Measurements from ENCODE around the gene SPECC1L. TPM values are rescaled to one million over a fixed set of nuclear protein-coding genes. Genes with fewer than 3 reads are reported as not detected.

SPECC1L gene
- total RNA-seq, 2 donors from 2014 or later = 32.7 to 38.9 TPM

- peak; percentile 48 to 56 for ATAC-seq
- DNase-seq (ENCODE audit: low spot score in 2 of 2) = no peak
- Mint-ChIP-seq H3K36me3 (no peaks in the 10 kb centered on the region), H3K27ac (peak overlapping the region; percentile 25 to 85), H3K9me3 (no peaks in the 10 kb centered on the region)
Observed at GRCh38 chr22:24324137-24324536, 53.5 kb downstream of the SPECC1L start.

- H3K9me3 Mint-ChIP-seq = no peaks in the 10 kb centered on the region
- peak; percentile 69 to 77 for ATAC-seq
- no peaks in the 10 kb centered on the region for H3K36me3 Mint-ChIP-seq
- no peak overlapping the region for H3K27ac Mint-ChIP-seq
- DNase-seq (ENCODE audit: low spot score in 2 of 2) = no peak
Observed at GRCh38 chr22:24325105-24325757, 54.6 kb downstream of the SPECC1L start.

GRCh38 chr22:24326266-24326665 is 55.6 kb downstream of the SPECC1L start:
- H3K36me3 Mint-ChIP-seq = no peaks in the 10 kb centered on the region

GRCh38 chr22:24327832-24328231 is 57.2 kb downstream of the SPECC1L start:
- Mint-ChIP-seq H3K27ac (no peak overlapping the region), H3K36me3 (no peaks in the 10 kb centered on the region), H3K9me3 (no peaks in the 10 kb centered on the region)
- no peak for ATAC-seq
- no peak for DNase-seq (ENCODE audit: low spot score in 2 of 2)

More at GRCh38 chr22:24326266-24326665, 55.6 kb downstream of the SPECC1L start:
- no peak overlapping the region for H3K27ac Mint-ChIP-seq
- H3K9me3 Mint-ChIP-seq = no peaks in the 10 kb centered on the region
- DNase-seq (ENCODE audit: low spot score in 2 of 2) (no peak), ATAC-seq (no peak)

GRCh38 chr22:24329453-24329852 is 58.8 kb downstream of the SPECC1L start:
- no peaks in the 10 kb centered on the region for H3K9me3 Mint-ChIP-seq
- no peak for DNase-seq (ENCODE audit: low spot score in 2 of 2)
- no peaks in the 10 kb centered on the region for H3K36me3 Mint-ChIP-seq
- H3K27ac Mint-ChIP-seq = peak overlapping the region in 1 of 2 donors; percentile 62
- no peak for ATAC-seq

- no peak for DNase-seq (ENCODE audit: low spot score in 2 of 2)
- H3K27ac Mint-ChIP-seq = no peak overlapping the region
- no peak for ATAC-seq
- H3K9me3 Mint-ChIP-seq = no peaks in the 10 kb centered on the region
- H3K36me3 Mint-ChIP-seq = peaks cover 0 to 9% of the 10 kb centered on the region in 2 donors
Observed at GRCh38 chr22:24330636-24331035, 60.0 kb downstream of the SPECC1L start.

- Mint-ChIP-seq H3K36me3 (peaks cover 0 to 9% of the 10 kb centered on the region in 2 donors), H3K9me3 (no peaks in the 10 kb centered on the region), H3K27ac (no peak overlapping the region)
- DNase-seq (ENCODE audit: low spot score in 2 of 2) (no peak), ATAC-seq (no peak)
Observed at GRCh38 chr22:24331468-24332440, 61.1 kb downstream of the SPECC1L start.

GRCh38 chr22:24333301-24333700 is 62.7 kb downstream of the SPECC1L start:
- peaks cover 0 to 9% of the 10 kb centered on the region in 2 donors for H3K36me3 Mint-ChIP-seq
- ATAC-seq (no peak), DNase-seq (ENCODE audit: low spot score in 2 of 2) (no peak)
- no peaks in the 10 kb centered on the region for H3K9me3 Mint-ChIP-seq
- H3K27ac Mint-ChIP-seq = no peak overlapping the region

- Mint-ChIP-seq H3K27ac (peak overlapping the region in 1 of 2 donors; percentile 22), H3K36me3 (peaks cover 0 to 9% of the 10 kb centered on the region in 2 donors)
Observed at GRCh38 chr22:24335496-24335895, 64.9 kb downstream of the SPECC1L start.

GRCh38 chr22:24337894-24338645 is 67.4 kb downstream of the SPECC1L start:
- ATAC-seq (no peak), DNase-seq (ENCODE audit: low spot score in 2 of 2) (no peak)
- Mint-ChIP-seq H3K36me3 (peaks cover 0 to 9% of the 10 kb centered on the region in 2 donors), H3K27ac (no peak overlapping the region), H3K9me3 (no peaks in the 10 kb centered on the region)

More at GRCh38 chr22:24335496-24335895, 64.9 kb downstream of the SPECC1L start:
- no peak for DNase-seq (ENCODE audit: low spot score in 2 of 2)
- ATAC-seq = no peak
- H3K9me3 Mint-ChIP-seq = no peaks in the 10 kb centered on the region

GRCh38 chr22:24338726-24339451 is 68.3 kb downstream of the SPECC1L start:
- Mint-ChIP-seq H3K9me3 (no peaks in the 10 kb centered on the region), H3K27ac (no peak overlapping the region), H3K36me3 (peaks cover 0 to 9% of the 10 kb centered on the region in 2 donors)
- DNase-seq (ENCODE audit: low spot score in 2 of 2) = no peak
- peak in 1 of 2 donors; percentile 78 for ATAC-seq

- H3K27ac Mint-ChIP-seq = no peak overlapping the region
- peaks cover 0 to 9% of the 10 kb centered on the region in 2 donors for H3K36me3 Mint-ChIP-seq
- H3K9me3 Mint-ChIP-seq = no peaks in the 10 kb centered on the region
- ATAC-seq = no peak
- no peak for DNase-seq (ENCODE audit: low spot score in 2 of 2)
Observed at GRCh38 chr22:24339452-24339747, 68.8 kb downstream of the SPECC1L start.

GRCh38 chr22:24341627-24342026 is 71.0 kb downstream of the SPECC1L start:
- no peak for ATAC-seq
- no peaks in the 10 kb centered on the region for H3K9me3 Mint-ChIP-seq
- DNase-seq (ENCODE audit: low spot score in 2 of 2) = no peak
- no peaks in the 10 kb centered on the region for H3K36me3 Mint-ChIP-seq
- no peak overlapping the region for H3K27ac Mint-ChIP-seq

GRCh38 chr22:24350627-24351026 is 80.0 kb downstream of the SPECC1L start:
- Mint-ChIP-seq H3K27ac (no peak overlapping the region), H3K36me3 (peaks cover 17 to 32% of the 10 kb centered on the region in 2 donors)

GRCh38 chr22:24353121-24353520 is 82.5 kb downstream of the SPECC1L start:
- peaks cover 17 to 32% of the 10 kb centered on the region in 2 donors for H3K36me3 Mint-ChIP-seq
- no peak for DNase-seq (ENCODE audit: low spot score in 2 of 2)
- peaks cover 0 to 3% of the 10 kb centered on the region in 2 donors for H3K9me3 Mint-ChIP-seq
- no peak for ATAC-seq
- H3K27ac Mint-ChIP-seq = no peak overlapping the region

More at GRCh38 chr22:24350627-24351026, 80.0 kb downstream of the SPECC1L start:
- ATAC-seq (no peak), DNase-seq (ENCODE audit: low spot score in 2 of 2) (no peak)
- H3K9me3 Mint-ChIP-seq = peaks cover 0 to 3% of the 10 kb centered on the region in 2 donors

- DNase-seq (ENCODE audit: low spot score in 2 of 2) (no peak), ATAC-seq (no peak)
- peaks cover 17 to 18% of the 10 kb centered on the region in 2 donors for H3K36me3 Mint-ChIP-seq
- H3K9me3 Mint-ChIP-seq = peaks cover 0 to 3% of the 10 kb centered on the region in 2 donors
- H3K27ac Mint-ChIP-seq = no peak overlapping the region
Observed at GRCh38 chr22:24355574-24355973, 84.9 kb downstream of the SPECC1L start.

Data from activated naive CD4-positive, alpha-beta T cell treated with anti-CD3 and anti-CD28 coated beads, Interleukin-2, amount 50 U/mL, for 72 hours (primary cell).